ENCODE measurements around the gene ZP3.
"Not testable (repeated sequence)": the region's sequence is repeated elsewhere in the genome, so short reads cannot be mapped to it uniquely, and the experiment has no call there.

- TF ChIP-seq CTCF, POLR2A (IDR thresholded peaks at IDR 0.05): not testable (repeated sequence)
Observed at GRCh38 chr7:76403097-76403496, 21.7 kb upstream of the ZP3 start.
